A549 (cell line): ENCODE results near the gene OSBPL8. TPM values are rescaled to one million over a fixed set of nuclear protein-coding genes. Genes with fewer than 3 reads are reported as not detected.

ENCODE experiments used
- ATAC-seq, 2 experiments: fragments of 200-7000 bp in 1 of 2; fragments of >200 bp in 1 of 2; cut with Nextera tagmentation in 1 of 2; cut with Tn5 transposase in 1 of 2; 3 replicates each; pipeline versions ENCODE4 v1.8.0 to v1.9.1; 2018 to 2020; ENCODE audit warnings: mild to moderate bottlenecking in 1 of 2, moderate library complexity in 1 of 2
- CTCF ChIA-PET: fragments of 300-600 bp; sonication (Branson Sonifier 250); formaldehyde crosslinking; extraction: SDS; loops from one replicate; lab custom pipeline; 2021; ENCODE audit warnings: antibody characterized with exemption, inconsistent platforms; lab: Yijun Ruan, JAX
- POLR2A ChIA-PET: fragments of 350-600 bp; formaldehyde crosslinking; extraction: SDS; loops from one replicate; lab custom pipeline; 2021; ENCODE audit warnings: antibody characterized with exemption, inconsistent platforms; lab: Yijun Ruan, JAX
- DNase-seq, 2 experiments: peaks; one replicate each; pipeline versions ENCODE4 v3.0.0 to v3.0.0-alpha.2; 2011 to 2016; ENCODE audit warnings: low read depth in 1 of 2, low spot score in 1 of 2
- FAIRE-seq: peaks from 2 replicates; lab custom pipeline; 2011; peaks lifted over from hg19 to GRCh38; lab: Jason Lieb, UNC
- H3K27ac ChIP-seq, 2 experiments: fragments of >200 bp; sonication (Bioruptor Twin); formaldehyde crosslinking; 3 replicates each; pipeline ENCODE4 v1.5.1; 2016 to 2017
- H3K4me1 ChIP-seq: fragments of >200 bp; sonication (Bioruptor Twin); formaldehyde crosslinking; 3 replicates; pipeline ENCODE4 v1.6.1; 2016
- H3K4me2 ChIP-seq: fragments of >200 bp; sonication (Bioruptor Twin); formaldehyde crosslinking; 3 replicates; pipeline ENCODE4 v1.6.1; 2016
- H3K4me3 ChIP-seq: fragments of >200 bp; sonication (Bioruptor Twin); formaldehyde crosslinking; 3 replicates; pipeline ENCODE4 v1.5.1; 2016
- H3K9me3 ChIP-seq: fragments of >200 bp; sonication (Bioruptor Twin); formaldehyde crosslinking; 3 replicates; pipeline ENCODE4 v1.6.1; 2016
- ATOH8 ChIP-seq: fragments of 250-450 bp; sonication (Bioruptor Pico); IDR thresholded peaks from 2 replicates; pipeline ENCODE4 v1.5.0; 2020; ENCODE audit warnings: low read depth, mild to moderate bottlenecking, moderate library complexity
- CEBPB ChIP-seq, 2 experiments: fragments of >200 bp in 1 of 2; sonication (Bioruptor Twin) in 1 of 2; formaldehyde crosslinking in 1 of 2; IDR thresholded peaks; 2 replicates each; pipeline ENCODE4 v1.6.1; 2012 to 2016
- CHD2 ChIP-seq: fragments of 150-350 bp; IDR thresholded peaks from 2 replicates; pipeline ENCODE4 v1.6.1; 2014; ENCODE audit warnings: low read length; ENCODE audit not compliant: partially characterized antibody
- E2F6 ChIP-seq: IDR thresholded peaks from 2 replicates; pipeline ENCODE4 v1.6.1; 2012; ENCODE audit warnings: low read depth, borderline replicate concordance
- FOSL2 ChIP-seq, 2 experiments: fragments of 450-650 bp in 1 of 2; fragments of >200 bp in 1 of 2; sonication (Bioruptor Twin) in 1 of 2; formaldehyde crosslinking; IDR thresholded peaks; 2 replicates each; pipeline versions ENCODE4 v1.5.0 to v1.6.1; 2016 to 2020; ENCODE audit warnings: mild to moderate bottlenecking in 1 of 2, moderate library complexity in 1 of 2
- HOXB13 ChIP-seq: fragments of 250-450 bp; sonication (Bioruptor Pico); IDR thresholded peaks from 2 replicates; pipeline ENCODE4 v1.5.0; 2020; ENCODE audit warnings: low read depth, mild to moderate bottlenecking, moderate library complexity
- HOXB5 ChIP-seq: fragments of 250-450 bp; sonication (Bioruptor Pico); IDR thresholded peaks from 2 replicates; pipeline ENCODE4 v1.5.0; 2020; ENCODE audit warnings: mild to moderate bottlenecking, moderate library complexity
- JUNB ChIP-seq: fragments of >200 bp; sonication (Bioruptor Twin); formaldehyde crosslinking; IDR thresholded peaks from 2 replicates; pipeline ENCODE4 v1.6.1; 2016
- KDM5A ChIP-seq: fragments of 200-600 bp; sonication (generic); IDR thresholded peaks from 2 replicates; pipeline ENCODE4 v1.6.1; 2016; ENCODE audit warnings: antibody characterized with exemption, mild to moderate bottlenecking
- MAFK ChIP-seq: fragments of 450-650 bp; IDR thresholded peaks from 2 replicates; pipeline ENCODE4 v1.6.1; 2014; ENCODE audit not compliant: partially characterized antibody
- MAZ ChIP-seq: fragments of 150-350 bp; IDR thresholded peaks from 2 replicates; pipeline ENCODE4 v1.6.1; 2014; ENCODE audit warnings: antibody characterized with exemption, low read depth, low read length, borderline replicate concordance
- SMC3 ChIP-seq: fragments of >200 bp; sonication (Bioruptor Twin); formaldehyde crosslinking; IDR thresholded peaks from 3 replicates; pipeline ENCODE4 v1.6.1; 2018; ENCODE audit warnings: inconsistent platforms
- TFCP2L1 ChIP-seq: fragments of 250-450 bp; sonication (Bioruptor Pico); IDR thresholded peaks from 2 replicates; pipeline ENCODE4 v1.5.0; 2021; ENCODE audit warnings: mild to moderate bottlenecking
- USF2 ChIP-seq: fragments of 450-650 bp; IDR thresholded peaks from 2 replicates; pipeline ENCODE4 v1.6.1; 2014; ENCODE audit warnings: antibody characterized with exemption
- ZNF302 ChIP-seq: fragments of 250-450 bp; sonication (Bioruptor Pico); IDR thresholded peaks from 2 replicates; pipeline ENCODE4 v1.9.0; 2021; ENCODE audit warnings: inconsistent platforms, mild to moderate bottlenecking, moderate library complexity
- WGBS: methylation state at CpG from one replicate; pipeline ENCODE4 v1.1.6; 2017; ENCODE audit errors: missing lambda C conversion rate; 5-methylcytosine and 5-hydroxymethylcytosine counted together
- polyA plus RNA-seq, 4 experiments: library from polyadenylated mRNA; depleted of rRNA in 3 of 4; stranded (reverse); fragments of >200 nt; fragmentation: RNase III in 1 of 4; extraction: RNeasy Plus Mini Kit Qiagen cat#74134 plus additional on column Dnase treatment in 1 of 4; gene quantifications; 2 replicates in 3 of 4; 3 replicates in 1 of 4; pipeline ENCODE4 v1.2.3, GENCODE V29; 2011 to 2017
- TF ChIP-seq, protein P1 (sequence below): fragments of 150-350 bp; IDR thresholded peaks from 2 replicates; pipeline ENCODE4 v1.6.1; 2014; ENCODE audit warnings: low read depth, mild to moderate bottlenecking, low read length
- TF ChIP-seq, protein P2 (sequence below): fragments of >200 bp; sonication (Bioruptor Twin); formaldehyde crosslinking; IDR thresholded peaks from 3 replicates; pipeline ENCODE4 v1.6.1; 2016

Gene OSBPL8
- polyA plus RNA-seq, 2 of the 4 experiments (the other 2 are of a cell fraction): 15.4 to 43.2 TPM

- POLR2A ChIA-PET: no interaction called here
- H3K4me2 ChIP-seq: no peak overlapping the region
- FAIRE-seq (no peak), DNase-seq (no peak), ATAC-seq (no peak)
- CTCF ChIA-PET: no interaction called here
- no peak overlapping the region for H3K27ac ChIP-seq
- H3K4me3 ChIP-seq: no peak overlapping the region
- no peaks in the 10 kb centered on the region for H3K9me3 ChIP-seq
- H3K4me1 ChIP-seq: peaks cover 21% of the 10 kb centered on the region; the same call in 2 of the 3 replicates
- no peak for TF ChIP-seq ZNF302 (CRISPR knock-in tag)
- no peak for TF ChIP-seq USF2
- TF ChIP-seq, protein P1, sequence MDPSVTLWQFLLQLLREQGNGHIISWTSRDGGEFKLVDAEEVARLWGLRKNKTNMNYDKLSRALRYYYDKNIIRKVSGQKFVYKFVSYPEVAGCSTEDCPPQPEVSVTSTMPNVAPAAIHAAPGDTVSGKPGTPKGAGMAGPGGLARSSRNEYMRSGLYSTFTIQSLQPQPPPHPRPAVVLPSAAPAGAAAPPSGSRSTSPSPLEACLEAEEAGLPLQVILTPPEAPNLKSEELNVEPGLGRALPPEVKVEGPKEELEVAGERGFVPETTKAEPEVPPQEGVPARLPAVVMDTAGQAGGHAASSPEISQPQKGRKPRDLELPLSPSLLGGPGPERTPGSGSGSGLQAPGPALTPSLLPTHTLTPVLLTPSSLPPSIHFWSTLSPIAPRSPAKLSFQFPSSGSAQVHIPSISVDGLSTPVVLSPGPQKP: no peak
- no peak for TF ChIP-seq MAZ
- TF ChIP-seq ATOH8 (CRISPR knock-in tag): no peak
- TF ChIP-seq JUNB: no peak
- TF ChIP-seq HOXB5 (CRISPR knock-in tag): no peak
- TF ChIP-seq TFCP2L1 (CRISPR knock-in tag): no peak
- no peak for TF ChIP-seq KDM5A
- TF ChIP-seq CEBPB (IDR thresholded peaks at IDR 0.05): no peak
Measured at GRCh38 chr12:76460807-76461206, 98.8 kb downstream of the OSBPL8 start.

DNA sequence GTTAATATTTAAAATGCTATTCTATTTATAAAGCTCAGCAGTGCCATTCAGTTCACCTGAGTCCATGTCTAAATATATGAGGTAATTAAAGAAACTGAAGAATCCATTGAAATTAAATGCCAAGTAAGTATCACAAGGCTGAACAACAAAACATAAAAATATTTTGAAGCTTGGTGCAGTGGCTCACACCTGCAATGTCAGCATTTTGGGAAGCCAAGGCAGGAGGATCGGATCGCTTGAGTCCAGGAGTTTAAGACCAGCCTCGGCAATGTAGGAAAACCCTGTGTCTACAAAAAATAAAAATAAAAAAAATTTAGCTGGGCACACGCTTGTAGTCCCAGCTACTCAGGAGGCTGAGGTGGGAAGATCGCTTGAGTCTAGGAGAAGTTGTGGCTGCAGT, 101.8 kb downstream of the OSBPL8 start:
- no peak overlapping the region for H3K4me2 ChIP-seq
- CTCF ChIA-PET: interaction anchor here (1.6 to 4.7 kb wide), 2 partner anchors 110 to 421 kb away, joined by 3 to 31 read pairs; partner anchors contain the start of gene BBS10
- ATAC-seq: no peak
- H3K9me3 ChIP-seq: no peaks in the 10 kb centered on the region
- TF ChIP-seq MAFK (peak; percentile 63), ATOH8 (CRISPR knock-in tag) (no peak)
- TF ChIP-seq, all 56 proteins: peak for 1
- peaks cover 27% of the 10 kb centered on the region; the same call in 2 of the 3 replicates for H3K4me1 ChIP-seq
- no peak overlapping the region for H3K27ac ChIP-seq
- FAIRE-seq: no peak
- no peak for DNase-seq
- no peak overlapping the region for H3K4me3 ChIP-seq
- 94% methylated on average over 5 of the region's 5 CpGs for WGBS
- POLR2A ChIA-PET: no interaction called here

- Histone ChIP-seq H3K4me1 (peaks cover 21% of the 10 kb centered on the region; the same call in 2 of the 3 replicates), H3K27ac (no peak overlapping the region), H3K4me3 (no peak overlapping the region), H3K4me2 (no peak overlapping the region; the same call in 2 of the 3 replicates), H3K9me3 (no peaks in the 10 kb centered on the region)
- no peak for DNase-seq
- FAIRE-seq: no peak
- ChIA-PET POLR2A (no interaction called here), CTCF (interaction anchor here (0.7 to 4.7 kb wide), 11 partner anchors 8 to 930 kb away, joined by 3 to 31 read pairs (median 3); partner anchors contain the start of gene BBS10)
- ATAC-seq: no peak
- 72% methylated on average over 7 of the region's 7 CpGs for WGBS
- no peak for TF ChIP-seq E2F6
- no peak for TF ChIP-seq KDM5A
- no peak for TF ChIP-seq TFCP2L1 (CRISPR knock-in tag)
- TF ChIP-seq, protein P2, sequence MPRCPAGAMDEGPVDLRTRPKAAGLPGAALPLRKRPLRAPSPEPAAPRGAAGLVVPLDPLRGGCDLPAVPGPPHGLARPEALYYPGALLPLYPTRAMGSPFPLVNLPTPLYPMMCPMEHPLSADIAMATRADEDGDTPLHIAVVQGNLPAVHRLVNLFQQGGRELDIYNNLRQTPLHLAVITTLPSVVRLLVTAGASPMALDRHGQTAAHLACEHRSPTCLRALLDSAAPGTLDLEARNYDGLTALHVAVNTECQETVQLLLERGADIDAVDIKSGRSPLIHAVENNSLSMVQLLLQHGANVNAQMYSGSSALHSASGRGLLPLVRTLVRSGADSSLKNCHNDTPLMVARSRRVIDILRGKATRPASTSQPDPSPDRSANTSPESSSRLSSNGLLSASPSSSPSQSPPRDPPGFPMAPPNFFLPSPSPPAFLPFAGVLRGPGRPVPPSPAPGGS: no peak
- TF ChIP-seq HOXB13: no peak
- TF ChIP-seq FOSL2 (IDR thresholded peaks at IDR 0.05): no peak
- no peak for TF ChIP-seq FOSL2 (CRISPR knock-in tag; IDR thresholded peaks at IDR 0.05)
- no peak for TF ChIP-seq SMC3
- TF ChIP-seq CHD2: no peak
- TF ChIP-seq, all 56 proteins: peak for 0
Measured at GRCh38 chr12:76457010-76457409, 102.6 kb downstream of the OSBPL8 start.
